A549 treated with ZK216348 at 1 μM for 4 hours (cell line): Measurements from ENCODE around the gene PACC1. TPM values are rescaled to one million over a fixed set of nuclear protein-coding genes. Genes with fewer than 3 reads are reported as not detected.

ENCODE experiments used
- total RNA-seq: library from RNA; stranded (reverse); fragments of 200-300 nt; extraction: Qiagen RNA extraction; gene quantifications from 5 replicates; pipeline ENCODE4 v1.2.3, GENCODE V29; 2022; ENCODE audit warnings: low read depth

Gene PACC1
- 15.8 to 21.8 TPM (median 18.1 TPM) in 5 replicates for total RNA-seq

DNA sequence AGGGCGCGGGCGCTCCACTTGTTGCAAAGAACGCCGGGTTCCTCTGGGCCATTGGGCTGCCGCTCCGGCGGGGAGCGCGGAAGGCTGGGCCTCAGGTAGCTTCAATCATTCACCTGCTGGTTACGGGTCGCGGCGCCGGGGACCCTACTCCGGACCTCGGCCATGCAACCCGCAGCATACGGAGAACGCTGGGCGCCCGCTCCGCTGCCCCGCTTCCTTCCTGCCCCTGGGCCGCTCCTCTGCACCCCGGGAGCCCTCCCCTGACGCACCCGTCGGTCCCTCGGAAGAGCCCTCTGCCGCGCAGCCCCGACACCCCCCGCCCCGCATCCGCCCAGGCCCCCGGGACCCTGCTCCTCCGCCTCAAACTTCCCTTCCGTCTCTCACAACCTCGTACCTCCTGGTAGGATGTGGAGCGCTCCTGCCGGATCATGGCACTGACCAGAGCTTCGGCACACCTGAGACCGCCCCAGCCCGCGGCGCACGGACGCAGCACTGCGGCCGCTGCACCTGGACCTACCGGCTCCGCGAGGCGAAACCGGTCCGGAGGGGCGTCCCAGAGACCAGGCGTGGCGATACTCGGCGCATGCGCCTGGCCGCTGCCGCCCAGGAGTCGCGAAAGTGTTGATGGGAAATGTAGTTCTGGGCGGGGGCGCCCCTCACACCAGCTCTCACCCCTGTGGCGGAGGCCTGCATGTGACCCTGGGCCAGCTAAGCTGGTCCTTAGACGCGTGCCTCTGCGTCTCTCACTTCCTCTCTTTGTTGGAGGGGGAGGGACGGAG, at the start of gene PACC1:
TSS of gene PACC1 (minus strand) at position 559 of the 779 bp plus-strand sequence. CDS start at position 430, 129 bp downstream.

DNA sequence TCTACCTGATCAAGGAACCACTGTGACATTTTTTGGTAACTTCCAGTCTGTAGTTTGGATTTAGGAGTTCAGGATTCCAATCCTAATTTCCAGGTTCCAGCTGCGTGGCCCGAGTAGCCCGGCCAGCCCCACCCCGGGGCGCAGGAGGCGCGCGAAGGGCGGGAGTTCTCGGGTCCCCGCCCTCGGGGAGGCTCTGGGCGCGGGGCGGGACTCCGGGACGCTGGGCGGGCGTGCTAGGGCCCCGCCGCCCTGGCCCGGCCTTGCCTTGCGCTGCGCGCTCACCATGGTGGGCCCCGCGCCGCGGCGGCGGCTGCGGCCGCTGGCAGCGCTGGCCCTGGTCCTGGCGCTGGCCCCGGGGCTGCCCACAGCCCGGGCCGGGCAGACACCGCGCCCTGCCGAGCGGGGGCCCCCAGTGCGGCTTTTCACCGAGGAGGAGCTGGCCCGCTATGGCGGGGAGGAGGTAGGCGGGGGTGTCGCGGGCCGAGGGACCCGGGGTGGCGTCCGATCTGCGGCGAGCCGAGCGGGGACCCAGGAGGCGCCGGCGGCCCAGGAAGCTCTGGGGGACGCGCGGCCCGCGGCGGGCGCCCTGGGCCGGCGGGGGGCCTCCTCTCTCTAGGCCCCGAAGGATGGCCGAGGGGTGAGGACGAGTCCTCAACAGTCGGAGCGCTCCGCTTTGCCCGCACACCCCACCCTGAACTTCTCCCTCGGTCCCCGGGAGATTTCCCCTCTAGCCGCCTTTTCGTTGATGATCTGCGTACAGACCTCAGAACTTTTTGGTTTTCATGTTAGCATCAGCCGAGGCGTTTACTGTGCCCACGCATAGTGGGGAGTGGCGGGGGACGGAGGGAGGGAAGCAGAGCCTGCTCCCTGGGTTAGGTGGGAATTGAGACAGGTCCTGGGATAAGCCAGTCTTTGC, 18.2 kb upstream of the PACC1 start, which contains the start of gene NENF:
TSS of gene NENF (plus strand) at position 260 of the 916 bp plus-strand sequence. CDS start at position 284, 24 bp downstream.

Other genes starting within 250 kb of the PACC1 start
- gene PPP2R5A, start 129.5 kb downstream of the PACC1 start, total RNA-seq: 15.9 to 28.0 TPM (median 23.6 TPM) in 5 replicates
- 89.8 to 145 TPM (median 137 TPM) in 5 replicates for gene NENF, start 18.0 kb upstream of the PACC1 start, total RNA-seq
- 28.6 to 53.8 TPM (median 38.1 TPM) in 5 replicates for gene ATF3, start 193.9 kb upstream of the PACC1 start, total RNA-seq